GM21360 (cell line): Measurements from ENCODE around the gene KIAA2012.

Source experiments
- ATAC-seq: cut with Tn5 transposase; IDR thresholded peaks from one replicate; pipeline ENCODE4 v1.9.1; 2021; ENCODE audit warnings: mild to moderate bottlenecking, moderate library complexity; ENCODE audit not compliant: unreplicated experiment

KIAA2012 gene

GRCh38 chr2:202072737-202073401 lies at the start of gene KIAA2012:
TSS of gene KIAA2012 (plus strand) at chr2:202073255. CDS start at chr2:202073628, 373 bp downstream.
- no peak for ATAC-seq

- no peak for ATAC-seq
Measured at GRCh38 chr2:202023904-202024266, 49.2 kb upstream of the KIAA2012 start.

DNA sequence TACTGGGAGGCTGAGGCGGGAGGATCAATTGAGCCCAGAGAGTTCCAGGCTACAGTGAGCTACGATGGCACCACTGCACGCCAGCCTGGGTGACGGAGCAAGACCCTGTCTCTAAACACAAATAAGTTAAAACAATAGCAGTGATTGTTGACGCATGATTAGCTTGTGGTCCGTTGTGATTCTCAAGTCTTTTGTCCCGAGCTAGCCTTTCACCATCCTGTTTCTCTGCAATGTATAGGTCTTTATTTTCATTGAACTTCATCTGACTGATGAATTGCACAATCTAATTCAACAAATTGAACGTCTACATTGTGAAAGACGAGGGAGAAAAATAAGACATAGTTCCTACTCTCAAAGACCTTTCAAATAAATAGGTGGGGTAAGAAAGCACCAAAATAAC lies 48.2 kb upstream of the KIAA2012 start:
- ATAC-seq = no peak

DNA sequence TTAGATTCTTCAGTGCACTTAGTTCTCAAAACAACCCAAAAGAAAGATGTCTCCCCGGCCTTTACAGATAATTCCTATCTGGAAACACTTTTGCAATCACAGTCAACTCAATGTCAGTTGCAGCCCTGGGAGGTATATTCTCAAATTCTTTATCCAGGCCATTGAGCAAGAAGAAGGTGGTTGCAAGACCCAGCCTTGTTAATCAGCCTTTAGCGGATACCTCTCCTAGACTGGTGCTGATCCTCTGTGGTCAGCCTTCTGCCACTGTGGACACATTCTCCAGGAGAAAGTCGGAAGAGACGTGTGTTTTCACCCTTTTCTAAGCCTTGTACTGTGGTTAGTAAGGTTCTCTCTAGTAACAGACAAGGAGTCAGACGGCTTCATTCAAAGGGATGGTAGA lies 47.2 kb upstream of the KIAA2012 start:
- no peak for ATAC-seq

DNA sequence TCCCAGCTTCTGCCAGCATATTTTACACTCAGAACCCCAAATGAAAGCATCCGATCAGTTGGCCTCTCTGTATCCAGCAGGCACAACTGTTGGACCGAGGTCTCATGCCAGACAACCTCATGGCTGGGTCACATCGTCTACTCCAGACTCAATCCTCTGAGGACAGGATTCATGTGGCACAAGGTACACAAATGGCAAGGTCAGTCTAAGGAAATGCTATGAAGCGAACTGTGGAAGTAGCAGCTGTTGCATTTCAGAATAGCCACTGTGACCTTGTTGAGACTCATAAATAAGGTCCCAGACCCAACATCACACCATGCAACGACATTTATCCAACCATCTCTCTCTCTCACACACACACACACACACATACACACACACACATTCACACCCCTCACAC lies 46.5 kb upstream of the KIAA2012 start:
- ATAC-seq = no peak

- no peak for ATAC-seq
Measured at GRCh38 chr2:202030691-202031090, 42.4 kb upstream of the KIAA2012 start.

DNA sequence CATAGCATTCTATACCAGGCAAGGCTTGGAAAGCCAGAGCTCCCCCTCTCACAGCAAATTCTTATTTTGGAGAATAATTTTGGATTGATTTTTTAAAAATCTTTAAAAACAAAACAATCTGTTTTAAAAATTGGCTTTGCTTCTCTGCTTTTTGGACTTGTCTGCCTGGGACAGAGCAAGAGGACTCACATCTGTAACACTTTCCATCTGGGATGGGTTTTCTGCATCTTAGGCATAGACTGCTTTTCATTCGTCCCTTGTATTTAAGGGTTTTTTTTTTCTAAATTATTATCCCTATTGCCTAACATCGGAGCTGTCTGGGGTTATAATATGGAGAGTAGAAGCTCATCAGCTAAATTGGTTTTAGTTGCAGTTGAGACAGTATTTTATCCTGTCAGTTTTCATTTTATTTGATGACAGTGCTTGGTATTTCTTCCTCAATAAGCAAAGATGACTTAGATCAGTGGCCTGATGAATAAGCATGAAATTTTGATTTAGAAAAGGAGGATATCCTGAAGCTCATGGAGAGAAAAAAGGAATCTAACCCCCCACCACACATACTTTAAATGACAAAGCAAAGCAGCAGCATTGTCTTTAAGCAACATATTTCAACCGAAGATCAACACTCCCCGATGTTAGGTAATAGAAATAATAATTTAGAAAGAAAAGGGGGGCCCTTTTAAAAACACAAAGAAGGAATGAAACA lies 41.7 kb upstream of the KIAA2012 start:
- no peak for ATAC-seq

DNA sequence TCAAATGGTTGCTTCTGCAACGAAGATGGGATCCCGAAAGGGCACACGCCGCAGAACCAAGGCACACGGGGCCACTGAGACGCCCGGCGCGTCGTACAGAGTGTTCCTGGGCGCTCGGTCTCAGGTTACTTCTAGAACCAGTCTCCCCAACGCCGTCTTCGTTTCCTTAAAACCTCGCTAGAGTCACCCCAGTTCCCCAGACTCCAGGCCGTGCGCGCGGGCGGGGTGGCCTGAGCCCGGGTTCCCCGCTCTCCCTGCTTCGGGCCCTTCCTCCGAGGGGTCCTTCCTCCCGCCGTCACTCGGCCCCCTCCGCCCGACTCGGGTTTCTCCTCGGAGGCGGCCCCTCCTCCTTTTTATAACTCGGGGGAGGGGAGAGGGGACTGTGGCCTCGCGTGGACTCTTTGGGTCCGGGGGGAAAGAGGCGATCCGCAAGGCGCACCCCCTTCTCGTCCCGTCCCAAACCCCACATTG lies 40.2 kb upstream of the KIAA2012 start:
- ATAC-seq = peak; percentile 2

- ATAC-seq = peak; percentile 79
Measured at GRCh38 chr2:202033317-202034248, 39.5 kb upstream of the KIAA2012 start, which contains the start of gene FZD7. TSS of gene FZD7 (plus strand) at chr2:202033855. CDS start at chr2:202034648, 793 bp downstream.

DNA sequence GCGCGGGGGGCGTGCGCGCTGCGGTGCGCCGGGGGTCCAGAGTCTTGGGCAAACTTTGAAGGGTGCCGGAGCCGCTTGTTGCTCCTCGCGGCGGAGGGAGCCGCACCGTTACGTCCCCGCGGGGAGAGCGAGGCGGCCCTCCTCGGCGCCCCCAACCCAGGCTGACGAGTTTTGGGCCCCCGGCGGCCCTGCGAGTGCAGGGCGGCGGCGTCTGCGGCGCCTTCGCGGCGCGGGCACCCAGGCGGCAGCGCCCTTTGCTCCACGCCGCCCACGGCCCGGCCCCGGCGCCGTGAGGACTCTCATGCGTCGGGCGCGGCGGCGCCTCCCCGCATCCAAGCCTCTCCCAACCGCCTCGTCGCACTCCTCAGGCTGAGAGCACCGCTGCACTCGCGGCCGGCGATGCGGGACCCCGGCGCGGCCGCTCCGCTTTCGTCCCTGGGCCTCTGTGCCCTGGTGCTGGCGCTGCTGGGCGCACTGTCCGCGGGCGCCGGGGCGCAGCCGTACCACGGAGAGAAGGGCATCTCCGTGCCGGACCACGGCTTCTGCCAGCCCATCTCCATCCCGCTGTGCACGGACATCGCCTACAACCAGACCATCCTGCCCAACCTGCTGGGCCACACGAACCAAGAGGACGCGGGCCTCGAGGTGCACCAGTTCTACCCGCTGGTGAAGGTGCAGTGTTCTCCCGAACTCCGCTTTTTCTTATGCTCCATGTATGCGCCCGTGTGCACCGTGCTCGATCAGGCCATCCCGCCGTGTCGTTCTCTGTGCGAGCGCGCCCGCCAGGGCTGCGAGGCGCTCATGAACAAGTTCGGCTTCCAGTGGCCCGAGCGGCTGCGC lies 38.6 kb upstream of the KIAA2012 start:
- ATAC-seq = no peak

DNA sequence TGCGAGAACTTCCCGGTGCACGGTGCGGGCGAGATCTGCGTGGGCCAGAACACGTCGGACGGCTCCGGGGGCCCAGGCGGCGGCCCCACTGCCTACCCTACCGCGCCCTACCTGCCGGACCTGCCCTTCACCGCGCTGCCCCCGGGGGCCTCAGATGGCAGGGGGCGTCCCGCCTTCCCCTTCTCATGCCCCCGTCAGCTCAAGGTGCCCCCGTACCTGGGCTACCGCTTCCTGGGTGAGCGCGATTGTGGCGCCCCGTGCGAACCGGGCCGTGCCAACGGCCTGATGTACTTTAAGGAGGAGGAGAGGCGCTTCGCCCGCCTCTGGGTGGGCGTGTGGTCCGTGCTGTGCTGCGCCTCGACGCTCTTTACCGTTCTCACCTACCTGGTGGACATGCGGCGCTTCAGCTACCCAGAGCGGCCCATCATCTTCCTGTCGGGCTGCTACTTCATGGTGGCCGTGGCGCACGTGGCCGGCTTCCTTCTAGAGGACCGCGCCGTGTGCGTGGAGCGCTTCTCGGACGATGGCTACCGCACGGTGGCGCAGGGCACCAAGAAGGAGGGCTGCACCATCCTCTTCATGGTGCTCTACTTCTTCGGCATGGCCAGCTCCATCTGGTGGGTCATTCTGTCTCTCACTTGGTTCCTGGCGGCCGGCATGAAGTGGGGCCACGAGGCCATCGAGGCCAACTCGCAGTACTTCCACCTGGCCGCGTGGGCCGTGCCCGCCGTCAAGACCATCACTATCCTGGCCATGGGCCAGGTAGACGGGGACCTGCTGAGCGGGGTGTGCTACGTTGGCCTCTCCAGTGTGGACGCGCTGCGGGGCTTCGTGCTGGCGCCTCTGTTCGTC lies 37.7 kb upstream of the KIAA2012 start:
- no peak for ATAC-seq

DNA sequence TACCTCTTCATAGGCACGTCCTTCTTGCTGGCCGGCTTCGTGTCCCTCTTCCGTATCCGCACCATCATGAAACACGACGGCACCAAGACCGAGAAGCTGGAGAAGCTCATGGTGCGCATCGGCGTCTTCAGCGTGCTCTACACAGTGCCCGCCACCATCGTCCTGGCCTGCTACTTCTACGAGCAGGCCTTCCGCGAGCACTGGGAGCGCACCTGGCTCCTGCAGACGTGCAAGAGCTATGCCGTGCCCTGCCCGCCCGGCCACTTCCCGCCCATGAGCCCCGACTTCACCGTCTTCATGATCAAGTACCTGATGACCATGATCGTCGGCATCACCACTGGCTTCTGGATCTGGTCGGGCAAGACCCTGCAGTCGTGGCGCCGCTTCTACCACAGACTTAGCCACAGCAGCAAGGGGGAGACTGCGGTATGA lies 37.1 kb upstream of the KIAA2012 start:
- ATAC-seq = no peak

- ATAC-seq = no peak
Measured at GRCh38 chr2:202036601-202037037, 36.4 kb upstream of the KIAA2012 start.

DNA sequence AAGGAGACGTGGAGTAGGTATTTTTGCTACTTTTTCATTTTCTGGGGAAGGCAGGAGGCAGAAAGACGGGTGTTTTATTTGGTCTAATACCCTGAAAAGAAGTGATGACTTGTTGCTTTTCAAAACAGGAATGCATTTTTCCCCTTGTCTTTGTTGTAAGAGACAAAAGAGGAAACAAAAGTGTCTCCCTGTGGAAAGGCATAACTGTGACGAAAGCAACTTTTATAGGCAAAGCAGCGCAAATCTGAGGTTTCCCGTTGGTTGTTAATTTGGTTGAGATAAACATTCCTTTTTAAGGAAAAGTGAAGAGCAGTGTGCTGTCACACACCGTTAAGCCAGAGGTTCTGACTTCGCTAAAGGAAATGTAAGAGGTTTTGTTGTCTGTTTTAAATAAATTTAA lies 36.0 kb upstream of the KIAA2012 start:
- no peak for ATAC-seq

DNA sequence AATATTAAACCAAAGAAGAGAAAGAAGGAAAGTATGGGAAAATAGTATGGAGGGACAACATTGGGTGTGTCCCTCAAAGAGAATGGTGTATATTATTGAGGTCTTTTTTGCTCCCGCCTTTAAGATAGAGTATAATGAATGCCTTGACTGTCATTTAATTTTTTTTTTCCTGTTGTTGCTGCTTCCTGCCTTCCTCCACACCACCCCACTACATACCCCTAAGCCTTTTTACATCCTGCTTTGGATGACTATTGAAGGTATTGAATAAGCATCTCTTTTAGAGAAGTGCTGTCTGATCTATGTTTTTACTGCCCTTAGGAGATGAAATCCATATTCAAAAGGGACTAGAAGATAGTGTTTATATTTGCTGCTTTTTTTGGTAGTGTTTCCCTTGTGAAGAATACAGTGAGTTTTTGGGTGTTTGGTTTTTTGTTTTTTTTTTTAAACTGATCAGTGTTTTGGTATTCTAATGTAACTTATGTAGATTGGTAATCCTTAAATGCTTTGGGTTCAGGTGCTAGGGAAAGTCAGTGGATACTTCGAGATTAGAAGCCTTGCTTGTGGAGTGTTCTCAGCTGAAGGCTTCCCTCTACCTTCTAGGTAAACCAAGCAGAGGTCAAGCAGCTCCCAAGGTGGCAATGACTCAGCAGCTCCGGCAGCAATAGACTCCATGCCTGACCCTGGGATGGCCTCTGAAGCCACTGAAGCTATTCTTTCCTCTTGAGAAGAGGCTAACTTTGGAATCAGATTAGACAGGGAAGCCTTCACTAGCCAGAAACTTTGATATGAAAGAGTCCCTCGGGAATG lies 34.4 kb upstream of the KIAA2012 start:
- no peak for ATAC-seq

DNA sequence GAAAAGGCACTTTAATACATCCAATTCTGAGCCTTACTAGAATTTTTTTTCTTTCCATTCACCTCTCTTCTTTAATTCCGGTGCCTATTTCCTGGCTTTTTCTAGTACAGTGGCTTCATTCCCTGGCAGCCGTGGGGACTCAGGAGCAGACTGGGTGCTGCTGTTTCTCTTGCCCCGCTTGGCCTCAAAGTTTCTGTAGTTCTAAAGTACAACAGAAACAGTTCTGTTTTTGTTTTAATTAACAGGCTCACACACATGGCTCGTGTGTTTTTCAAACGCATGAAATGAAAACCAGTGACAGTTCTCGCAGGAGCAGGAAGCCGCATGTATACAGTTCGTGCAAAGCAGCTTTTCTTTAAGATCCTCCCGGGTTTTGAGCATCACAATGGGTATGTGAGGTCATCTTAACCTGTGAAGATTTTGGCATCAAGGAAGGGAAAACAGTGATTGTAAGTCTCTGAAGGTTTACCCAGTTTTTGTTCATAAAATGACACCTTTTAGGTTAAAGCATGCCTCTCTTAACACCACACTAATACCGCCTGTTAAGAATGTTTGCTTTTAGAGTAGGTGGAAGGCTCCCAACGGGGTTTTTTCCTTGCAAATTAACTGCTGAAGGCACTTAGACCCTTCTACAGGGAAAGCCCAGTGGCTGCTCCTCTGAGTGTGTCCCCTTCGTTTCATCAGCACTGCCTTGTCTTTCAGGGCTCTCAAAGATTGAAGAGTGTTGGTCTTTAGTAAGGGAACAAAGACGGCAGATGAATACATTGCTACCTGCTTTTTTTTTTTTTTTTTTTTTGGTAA lies 33.6 kb upstream of the KIAA2012 start:
- ATAC-seq = no peak

- ATAC-seq = no peak
Measured at GRCh38 chr2:202040079-202040844, 32.8 kb upstream of the KIAA2012 start.
